ENCODE results near the gene MED25. TPM values are rescaled to one million over a fixed set of nuclear protein-coding genes. Genes with fewer than 3 reads are reported as not detected.

Gene MED25
- total RNA-seq, 1 donor from 2014 or later = 40.1 TPM

GRCh38 chr19:49809941-49810389 is 8.1 kb upstream of the MED25 start:
- no peak for DNase-seq (ENCODE audit: low spot score)
- peak overlapping the region; percentile 86 for H3K4me3 Mint-ChIP-seq (ENCODE audit: unreplicated experiment)
- H3K27me3 Mint-ChIP-seq (ENCODE audit: low read depth) = no peaks in the 10 kb centered on the region
- H3K4me1 Mint-ChIP-seq (ENCODE audit: low read depth) = peaks cover 27% of the 10 kb centered on the region
- H3K9me3 Mint-ChIP-seq (ENCODE audit: low read depth) = no peaks in the 10 kb centered on the region
- H3K36me3 Mint-ChIP-seq (ENCODE audit: low read depth) = peaks cover 5% of the 10 kb centered on the region
- TF ChIP-seq CTCF (IDR thresholded peaks at IDR 0.05) = no peak
- peak overlapping the region; percentile 83 for H3K27ac Mint-ChIP-seq (ENCODE audit: unreplicated experiment)

GRCh38 chr19:49811328-49811727 is 6.8 kb upstream of the MED25 start:
- H3K27ac Mint-ChIP-seq (ENCODE audit: unreplicated experiment) = no peak overlapping the region
- TF ChIP-seq CTCF (IDR thresholded peaks at IDR 0.05) = no peak

GRCh38 chr19:49812452-49812996 is 5.6 kb upstream of the MED25 start:
- TF ChIP-seq CTCF (IDR thresholded peaks at IDR 0.05) = no peak
- Mint-ChIP-seq H3K27ac (ENCODE audit: unreplicated experiment) (peak overlapping the region; percentile 97), H3K36me3 (ENCODE audit: low read depth) (no peaks in the 10 kb centered on the region), H3K9me3 (ENCODE audit: low read depth) (no peaks in the 10 kb centered on the region), H3K27me3 (ENCODE audit: low read depth) (no peaks in the 10 kb centered on the region), H3K4me1 (ENCODE audit: low read depth) (peaks cover 31% of the 10 kb centered on the region), H3K4me3 (ENCODE audit: unreplicated experiment) (peak overlapping the region; percentile 88)
- DNase-seq (ENCODE audit: low spot score) = no peak

More at GRCh38 chr19:49811328-49811727, 6.8 kb upstream of the MED25 start:
- peaks cover 27% of the 10 kb centered on the region for H3K4me1 Mint-ChIP-seq (ENCODE audit: low read depth)
- peaks cover 1% of the 10 kb centered on the region for H3K36me3 Mint-ChIP-seq (ENCODE audit: low read depth)
- no peaks in the 10 kb centered on the region for H3K27me3 Mint-ChIP-seq (ENCODE audit: low read depth)
- no peak for DNase-seq (ENCODE audit: low spot score)
- no peak overlapping the region for H3K4me3 Mint-ChIP-seq (ENCODE audit: unreplicated experiment)
- H3K9me3 Mint-ChIP-seq (ENCODE audit: low read depth) = no peaks in the 10 kb centered on the region

- Mint-ChIP-seq H3K4me3 (ENCODE audit: unreplicated experiment) (peak within 1 kb of the TSS; percentile 88), H3K27me3 (ENCODE audit: low read depth) (no peaks in the 10 kb centered on the region), H3K4me1 (ENCODE audit: low read depth) (peaks cover 31% of the 10 kb centered on the region), H3K9me3 (ENCODE audit: low read depth) (no peaks in the 10 kb centered on the region), H3K27ac (ENCODE audit: unreplicated experiment) (peak within 1 kb of the TSS; percentile 97), H3K36me3 (ENCODE audit: low read depth) (no peaks in the 10 kb centered on the region)
- TF ChIP-seq CTCF (IDR thresholded peaks at IDR 0.05) = peak; percentile 61
- no peak for DNase-seq (ENCODE audit: low spot score)
Measured at GRCh38 chr19:49812997-49813861, 4.9 kb upstream of the MED25 start, which contains the start of gene FUZ. FUZ (minus strand) TSS chr19:49813292; CDS start chr19:49813106, 186 bp downstream.

- peak overlapping the region; percentile 47 for H3K4me3 Mint-ChIP-seq (ENCODE audit: unreplicated experiment)
- peaks cover 38% of the 10 kb centered on the region for H3K4me1 Mint-ChIP-seq (ENCODE audit: low read depth)
- no peak for DNase-seq (ENCODE audit: low spot score)
- H3K27me3 Mint-ChIP-seq (ENCODE audit: low read depth) = no peaks in the 10 kb centered on the region
- peak overlapping the region; percentile 85 for H3K27ac Mint-ChIP-seq (ENCODE audit: unreplicated experiment)
- H3K36me3 Mint-ChIP-seq (ENCODE audit: low read depth) = no peaks in the 10 kb centered on the region
- no peaks in the 10 kb centered on the region for H3K9me3 Mint-ChIP-seq (ENCODE audit: low read depth)
- no peak for TF ChIP-seq CTCF (IDR thresholded peaks at IDR 0.05)
Measured at GRCh38 chr19:49814010-49814409, 4.1 kb upstream of the MED25 start.
